Urinary bladder (tissue), 4 donors: ENCODE measurements around the gene ZNF593OS. TPM values are rescaled to one million over a fixed set of nuclear protein-coding genes. Genes with fewer than 3 reads are reported as not detected.

Experiments
- DNase-seq: peaks from one replicate; pipeline ENCODE4 v3.0.0-alpha.2; 2015; ENCODE audit errors: extremely low spot score
- H3K27ac ChIP-seq: one replicate; pipeline ENCODE4 v1.5.1; 2013; ENCODE audit warnings: low read depth, mild to moderate bottlenecking, moderate library complexity
- H3K36me3 ChIP-seq: one replicate; pipeline ENCODE4 v1.6.1; 2013; ENCODE audit warnings: mild to moderate bottlenecking, moderate library complexity; ENCODE audit not compliant: insufficient read depth
- H3K4me1 ChIP-seq: one replicate; pipeline ENCODE4 v1.6.1; 2013; ENCODE audit warnings: mild to moderate bottlenecking, moderate library complexity; ENCODE audit not compliant: insufficient read depth
- H3K4me3 ChIP-seq: one replicate; pipeline ENCODE4 v1.5.1; 2013; ENCODE audit warnings: low read depth, low read length
- WGBS: extraction: QIAGEN DNeasy Blood & Tissue Kit; methylation state at CpG from one replicate; pipeline ENCODE4 v1.1.7; 2013; 5-methylcytosine and 5-hydroxymethylcytosine counted together
- polyA plus RNA-seq: library from polyadenylated mRNA; stranded (reverse); fragments of 200-250 nt; gene quantifications from one replicate; pipeline ENCODE4 v1.2.3, GENCODE V29; 2013
- total RNA-seq: library from RNA; depleted of rRNA; stranded (reverse); fragments of >200 nt; gene quantifications from one replicate; pipeline ENCODE4 v1.2.3, GENCODE V29; 2014
- donor health status: healthy with polysubstance abuse.
- donor health status: healthy.

Gene ZNF593OS
- total RNA-seq: not detected
- 0.18 TPM for polyA plus RNA-seq

GRCh38 chr1:26171084-26172072, at the start of gene ZNF593OS:
Gene ZNF593OS, minus strand, starts transcription at chr1:26171832. Its CDS starts 171 bp downstream, at chr1:26171661.
- no peak for DNase-seq
- H3K27ac ChIP-seq: no peak within 1 kb of the TSS
- WGBS: 93% methylated on average over 34 of the region's 34 CpGs
- no peak within 1 kb of the TSS for H3K4me3 ChIP-seq
- no peaks in the 10 kb centered on the region for H3K4me1 ChIP-seq
- H3K36me3 ChIP-seq: no peaks in the 10 kb centered on the region

DNA sequence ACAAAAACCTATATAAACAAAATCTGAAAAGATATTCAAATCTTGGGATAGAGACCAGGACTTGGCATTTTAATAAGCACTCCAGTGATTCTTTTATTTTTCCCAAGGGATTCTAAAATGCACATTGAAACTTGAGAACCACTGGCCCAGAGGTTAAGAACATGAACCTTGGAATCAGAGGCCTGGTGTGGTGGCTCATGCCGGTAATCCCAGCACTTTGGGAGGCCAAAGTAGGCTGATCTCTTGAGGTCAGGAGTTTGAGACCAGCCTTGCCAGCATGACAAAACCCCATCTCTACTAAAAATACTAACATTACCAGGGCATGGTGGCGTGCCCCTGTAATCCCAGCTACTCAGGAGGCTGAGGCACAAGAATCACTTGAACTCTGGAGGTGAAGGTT, 49.5 kb upstream of the ZNF593OS start:
- Histone ChIP-seq H3K27ac (no peak overlapping the region), H3K4me3 (no peak overlapping the region), H3K4me1 (no peaks in the 10 kb centered on the region), H3K36me3 (no peaks in the 10 kb centered on the region)
- no peak for DNase-seq
- 88% methylated on average over 2 of the region's 2 CpGs for WGBS

DNA sequence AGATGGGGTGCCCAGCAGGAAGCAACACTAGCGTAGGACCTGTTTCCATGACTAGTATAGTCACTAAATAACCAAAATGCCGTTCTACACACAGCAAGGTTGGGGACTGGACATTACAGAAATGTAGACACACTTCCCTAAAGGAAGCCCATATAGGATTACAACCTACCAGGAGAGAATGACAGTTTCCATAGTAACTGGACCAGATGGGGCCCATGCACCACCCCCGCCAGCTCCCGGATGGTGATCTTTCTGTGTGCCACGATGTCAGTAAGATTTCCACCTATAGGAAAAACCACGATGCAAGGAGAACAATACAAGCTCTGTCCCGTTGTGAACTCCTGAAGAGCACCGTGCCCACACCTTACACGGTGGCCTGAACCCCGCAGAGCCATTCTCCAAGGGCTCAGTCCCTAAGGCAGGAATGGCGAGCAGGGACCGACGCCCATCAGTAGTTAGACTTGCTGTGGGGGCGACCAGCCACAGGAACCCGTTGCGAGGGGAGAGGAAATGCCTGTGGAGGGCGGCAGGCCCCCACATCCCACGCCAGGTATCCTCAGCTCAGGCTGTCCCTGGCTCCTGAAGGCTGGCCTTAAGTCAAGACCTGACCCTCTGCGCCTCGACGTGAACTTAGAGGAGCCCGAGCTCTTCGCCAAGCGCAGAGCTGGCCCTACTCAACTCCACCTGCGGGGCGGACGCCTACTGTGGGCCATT, 48.7 kb upstream of the ZNF593OS start:
- DNase-seq: no peak
- Histone ChIP-seq H3K4me1 (no peaks in the 10 kb centered on the region), H3K27ac (no peak overlapping the region), H3K4me3 (no peak overlapping the region), H3K36me3 (no peaks in the 10 kb centered on the region)
- WGBS: 64% methylated on average over 27 of the region's 27 CpGs

- no peak for DNase-seq
Measured at GRCh38 chr1:26218906-26219494, 47.4 kb upstream of the ZNF593OS start.

GRCh38 chr1:26215246-26215645, 43.6 kb upstream of the ZNF593OS start:
- no peak for DNase-seq
- no peaks in the 10 kb centered on the region for H3K36me3 ChIP-seq
- no peak overlapping the region for H3K27ac ChIP-seq
- WGBS: 41% methylated on average over 3 of the region's 3 CpGs
- H3K4me3 ChIP-seq: no peak overlapping the region
- H3K4me1 ChIP-seq: no peaks in the 10 kb centered on the region

More at GRCh38 chr1:26218906-26219494, 47.4 kb upstream of the ZNF593OS start:
- H3K27ac ChIP-seq: no peak overlapping the region
- WGBS: 63% methylated on average over 11 of the region's 11 CpGs
- H3K36me3 ChIP-seq: no peaks in the 10 kb centered on the region
- no peak overlapping the region for H3K4me3 ChIP-seq
- H3K4me1 ChIP-seq: no peaks in the 10 kb centered on the region

DNA sequence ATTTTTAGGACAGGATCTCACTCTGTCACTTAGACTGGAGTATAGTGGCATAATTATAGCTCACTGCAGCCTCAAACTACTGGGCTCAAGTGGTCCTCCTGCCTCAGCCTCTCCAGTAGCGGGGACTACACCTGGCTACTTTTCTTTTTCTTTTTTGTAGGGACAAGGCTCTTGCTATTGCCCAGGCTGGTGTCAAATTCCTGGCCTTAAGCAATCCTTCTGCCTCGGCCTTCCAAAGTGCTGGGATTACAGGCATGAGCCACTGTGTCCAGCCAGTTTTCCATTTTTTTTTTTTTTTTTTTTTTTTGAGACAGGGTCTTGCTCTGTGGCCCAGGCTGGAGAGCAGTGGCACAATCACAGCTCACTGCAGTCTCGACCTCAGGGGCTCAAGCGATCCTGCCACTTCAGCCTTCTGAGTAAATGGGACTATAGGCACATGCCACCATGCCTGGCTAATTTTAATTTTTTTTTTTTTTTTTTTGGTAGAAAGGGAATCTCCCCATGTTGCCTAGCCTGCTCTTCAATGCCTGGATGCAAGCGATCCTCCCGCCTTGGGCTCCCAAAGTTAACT, 41.8 kb upstream of the ZNF593OS start:
- WGBS: 79% methylated on average over 6 of the region's 6 CpGs
- Histone ChIP-seq H3K4me3 (no peak overlapping the region), H3K27ac (no peak overlapping the region), H3K4me1 (no peaks in the 10 kb centered on the region), H3K36me3 (no peaks in the 10 kb centered on the region)
- DNase-seq: no peak

DNA sequence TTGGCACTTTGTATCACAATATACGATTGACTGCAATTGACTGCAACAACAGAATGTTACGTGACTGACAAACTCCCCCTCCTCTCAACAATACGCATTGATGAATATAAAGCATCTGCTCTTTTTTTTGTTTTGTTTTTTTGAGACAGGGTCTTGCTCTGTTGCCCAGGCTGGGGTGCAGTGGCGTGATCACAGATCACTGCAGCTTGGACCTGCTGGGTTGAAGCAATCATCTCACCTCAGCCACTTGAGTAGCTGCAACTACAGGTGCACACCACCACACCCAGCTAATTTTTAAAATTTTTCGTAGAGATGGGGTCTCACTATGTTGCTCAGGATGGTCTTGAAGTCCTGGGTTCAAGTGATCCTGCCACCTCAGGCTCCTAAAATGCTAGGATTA, 41.1 kb upstream of the ZNF593OS start:
- DNase-seq: no peak
- Histone ChIP-seq H3K4me1 (no peaks in the 10 kb centered on the region), H3K4me3 (no peak overlapping the region), H3K36me3 (no peaks in the 10 kb centered on the region), H3K27ac (no peak overlapping the region)
- WGBS: 88% methylated on average over 5 of the region's 5 CpGs

DNA sequence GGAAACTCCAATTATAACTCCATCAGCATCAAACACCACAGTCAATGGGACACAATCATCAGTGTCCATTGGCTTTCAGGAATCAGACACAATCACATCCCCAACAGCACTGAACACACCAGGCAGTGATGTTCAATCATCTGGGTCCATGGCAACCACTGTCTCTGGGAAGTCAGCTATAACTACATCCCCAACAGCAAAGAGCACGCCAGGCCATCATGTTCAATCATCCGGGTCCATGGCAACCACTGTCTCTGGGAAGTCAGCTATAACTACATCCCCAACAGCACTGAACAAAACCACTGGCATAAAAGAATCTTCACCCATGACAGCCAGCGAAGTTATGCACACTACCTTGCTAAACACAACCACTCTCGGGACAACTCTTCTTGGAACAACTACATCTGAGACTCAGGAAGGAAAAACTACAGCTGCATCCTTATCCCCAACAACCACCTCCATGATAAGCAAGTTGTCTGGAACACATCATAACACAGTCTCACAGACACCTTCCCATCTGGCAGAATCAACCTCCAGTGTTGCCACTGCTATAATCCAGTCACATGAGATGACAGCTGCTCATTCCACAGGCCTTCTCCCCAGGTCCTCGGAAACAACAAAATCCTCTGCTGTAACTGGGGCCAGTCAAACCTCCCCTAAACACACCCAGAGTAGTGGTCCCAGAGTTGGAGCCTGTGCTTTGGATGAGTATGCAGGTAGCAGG, 38.7 kb upstream of the ZNF593OS start:
- Histone ChIP-seq H3K36me3 (no peaks in the 10 kb centered on the region), H3K4me3 (no peak overlapping the region), H3K4me1 (no peaks in the 10 kb centered on the region), H3K27ac (no peak overlapping the region)
- WGBS: 61% methylated on average over 5 of the region's 5 CpGs
- DNase-seq: no peak

- H3K4me1 ChIP-seq: no peaks in the 10 kb centered on the region
- DNase-seq: no peak
- no peak overlapping the region for H3K4me3 ChIP-seq
- WGBS: 66% methylated on average over 9 of the region's 9 CpGs
- no peak overlapping the region for H3K27ac ChIP-seq
- H3K36me3 ChIP-seq: no peaks in the 10 kb centered on the region
Measured at GRCh38 chr1:26203642-26204318, 32.1 kb upstream of the ZNF593OS start.

DNA sequence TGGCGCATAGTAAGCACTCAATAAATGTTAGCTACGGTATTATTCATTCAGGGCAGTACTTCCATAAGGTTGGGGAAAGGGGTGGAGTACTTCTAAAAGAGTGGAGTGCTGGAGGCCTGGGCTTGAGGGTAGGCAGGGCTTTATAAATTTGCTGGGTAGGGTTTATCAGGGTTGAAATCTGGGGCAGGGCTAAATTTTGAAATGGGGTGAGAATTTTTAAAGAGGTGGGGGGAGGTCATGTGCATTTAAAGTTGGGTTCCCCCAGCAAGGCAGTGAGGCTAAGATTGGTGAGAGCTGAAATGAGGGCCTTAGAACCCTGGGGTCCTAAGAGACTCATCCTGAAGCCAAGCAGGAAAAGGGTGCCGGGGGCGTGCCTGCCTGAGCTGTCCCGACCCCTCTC, 28.8 kb upstream of the ZNF593OS start:
- H3K4me3 ChIP-seq: no peak overlapping the region
- no peak for DNase-seq
- no peaks in the 10 kb centered on the region for H3K36me3 ChIP-seq
- 79% methylated on average over 5 of the region's 5 CpGs for WGBS
- H3K4me1 ChIP-seq: no peaks in the 10 kb centered on the region
- no peak overlapping the region for H3K27ac ChIP-seq

GRCh38 chr1:26197813-26198212, 26.2 kb upstream of the ZNF593OS start:
- no peak for DNase-seq
- H3K4me1 ChIP-seq: no peaks in the 10 kb centered on the region
- WGBS: 85% methylated on average over 11 of the region's 11 CpGs

DNA sequence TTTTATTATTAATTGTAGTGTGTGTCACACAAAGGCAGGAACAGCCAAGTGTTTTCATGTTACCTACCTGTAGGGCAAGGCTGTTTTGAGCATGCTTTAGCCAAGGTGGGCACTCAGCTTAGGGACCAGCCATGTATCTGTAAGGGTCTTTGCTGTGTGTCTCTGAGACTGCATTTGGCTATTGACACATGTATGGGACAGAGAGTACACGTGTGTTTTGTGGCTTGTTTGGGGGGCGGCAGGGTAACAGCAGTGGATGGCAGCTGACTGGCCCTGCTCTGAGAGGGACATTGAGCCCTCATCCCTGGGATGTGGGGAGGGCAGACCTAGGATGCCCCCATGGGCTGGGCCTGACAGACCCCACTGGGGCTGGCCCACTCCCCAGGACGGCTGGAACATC, 25.7 kb upstream of the ZNF593OS start:
- Histone ChIP-seq H3K4me1 (no peaks in the 10 kb centered on the region), H3K27ac (no peak overlapping the region), H3K36me3 (no peaks in the 10 kb centered on the region), H3K4me3 (no peak overlapping the region)
- WGBS: 84% methylated on average over 3 of the region's 3 CpGs
- DNase-seq: no peak

More at GRCh38 chr1:26197813-26198212, 26.2 kb upstream of the ZNF593OS start:
- Histone ChIP-seq H3K36me3 (no peaks in the 10 kb centered on the region), H3K4me3 (no peak overlapping the region), H3K27ac (no peak overlapping the region)
